ENCODE measurements around the gene DNAAF1. TPM values are rescaled to one million over a fixed set of nuclear protein-coding genes. Genes with fewer than 3 reads are reported as not detected.

Gene DNAAF1
- total and polyA plus RNA-seq, 2 of the 8 experiments (the other 6 are each of a cell fraction or from before 2014, with no cell fraction given) = 0.09 to 0.15 TPM

DNA sequence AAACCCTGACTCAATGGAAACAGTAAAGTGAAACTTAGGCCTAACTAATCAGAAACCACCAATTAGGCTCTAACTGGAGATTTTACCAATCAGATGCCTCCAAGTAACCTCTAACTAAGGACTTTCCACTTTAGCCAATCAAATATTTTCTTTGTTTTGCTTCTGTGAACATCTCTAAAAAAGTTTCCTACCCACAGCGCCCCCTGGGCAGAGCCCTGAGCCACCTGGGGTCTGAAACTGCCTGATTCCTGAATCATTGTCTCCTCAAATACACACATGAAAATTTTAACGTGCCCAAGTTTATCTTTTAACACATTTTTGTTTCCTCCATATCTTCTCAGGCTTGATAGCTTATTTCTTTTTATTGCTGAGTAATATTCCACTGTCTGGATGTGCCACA, 64.9 kb downstream of the DNAAF1 start:
- H3K79me2 ChIP-seq (ENCODE audit: control insufficient read depth in 1 of 2, insufficient read depth in 2 of 2, low read length in 2 of 2) = no peaks in the 10 kb centered on the region
- H3K79me1 ChIP-seq (ENCODE audit: low read depth, low read length) = no peaks in the 10 kb centered on the region
- H3K4me1 ChIP-seq (replicated peaks in 1 of 4; ENCODE audit: control insufficient read depth in 3 of 4, insufficient read depth in 4 of 4, low read length in 3 of 4) = peaks cover 0 to 5% (median 0%) of the 10 kb centered on the region in 4 experiments; a peak in 2 of 7 replicates
- no peak overlapping the region for H2BK12ac ChIP-seq (ENCODE audit: low read depth, low read length)
- POLR2A ChIA-PET (ENCODE audit: partially characterized antibody) = no interaction called here
- H2BK15ac ChIP-seq (ENCODE audit: low read length) = no peak overlapping the region
- H3K4ac ChIP-seq (replicated peaks; ENCODE audit: insufficient read length, low read depth, low read length) = no peak overlapping the region
- no peak overlapping the region for H2AFZ ChIP-seq (ENCODE audit: low read length)
- H3K14ac ChIP-seq (ENCODE audit: insufficient read length) = no peak overlapping the region
- no peaks in the 10 kb centered on the region for H3K23me2 ChIP-seq (ENCODE audit: low read depth, low read length)
- H4K20me1 ChIP-seq (replicated peaks in 1 of 2; ENCODE audit: control insufficient read depth in 1 of 2, insufficient read depth in 2 of 2, low read length in 2 of 2) = no peaks in the 10 kb centered on the region
- H4K8ac ChIP-seq (ENCODE audit: extremely low read depth, insufficient read depth, low read length) = no peak overlapping the region
- H3K4me2 ChIP-seq (ENCODE audit: insufficient read depth in 1 of 2, low read depth in 2 of 2, low read length in 2 of 2) = no peak overlapping the region
- no peaks in the 10 kb centered on the region for H3K36me3 ChIP-seq (ENCODE audit: control insufficient read depth in 2 of 4, insufficient read depth in 4 of 4, low read length in 3 of 4)
- no peak overlapping the region for H3K56ac ChIP-seq (replicated peaks; ENCODE audit: insufficient read length, low read depth, low read length)
- H3K9ac ChIP-seq (replicated peaks in 1 of 4; ENCODE audit: extremely low read depth in 1 of 4, low read depth in 3 of 4, low read length in 3 of 4) = no peak overlapping the region
- DNase-seq (ENCODE audit: low read depth in 1 of 2, low spot score in 2 of 2) (no peak), FAIRE-seq (no peak)
- H3K27me3 ChIP-seq (replicated peaks in 1 of 4; ENCODE audit: control insufficient read depth in 3 of 4, extremely low read depth in 1 of 4, insufficient read depth in 3 of 4, low read length in 3 of 4) = no peaks in the 10 kb centered on the region
- no peak overlapping the region for H3K27ac ChIP-seq (ENCODE audit: low read depth, low read length)
- no peak overlapping the region for H4K5ac ChIP-seq (ENCODE audit: insufficient read length, low read depth, low read length)
- no peak overlapping the region for H2BK20ac ChIP-seq (ENCODE audit: low read length)
- H4K91ac ChIP-seq (replicated peaks; ENCODE audit: insufficient read length, low read length) = no peak overlapping the region
- CTCF ChIA-PET (ENCODE audit: partially characterized antibody) = interaction anchor here (0.6 to 1.3 kb wide), 3 partner anchors 18 to 274 kb away, joined by 3 to 4 read pairs (median 3); no protein-coding TSS in a partner anchor
- H3K18ac ChIP-seq (ENCODE audit: extremely low read depth, low read length) = no peak overlapping the region
- WGBS, 2 experiments (ENCODE audit: extremely low coverage in 1 of 2, insufficient coverage in 1 of 2, insufficient read length in 1 of 2, insufficient replicate concordance in 2 of 2, low coverage in 1 of 2, low lambda C conversion rate in 2 of 2, missing lambda C conversion rate in 1 of 2) = 87% methylated on average over 2 of the region's 2 CpGs; no CpG with 5 or more reads in 1 of the 2 experiments
- no peaks in the 10 kb centered on the region for H3K9me3 ChIP-seq (ENCODE audit: insufficient read depth in 2 of 2, low read depth in 1 of 2, low read length in 1 of 2)
- no peak overlapping the region for H2BK120ac ChIP-seq (replicated peaks; ENCODE audit: low read depth, low read length)
- no peak overlapping the region for H3K4me3 ChIP-seq (ENCODE audit: extremely low read depth in 1 of 4, insufficient read depth in 2 of 4, low read depth in 3 of 4, low read length in 4 of 4)
- H3K23ac ChIP-seq (ENCODE audit: insufficient read length) = no peak overlapping the region
- no peak overlapping the region for H2AK5ac ChIP-seq (ENCODE audit: low read depth, low read length)
- H2BK5ac ChIP-seq (ENCODE audit: low read depth, low read length) = no peak overlapping the region
- TF ChIP-seq HDAC6 (IDR thresholded peaks at IDR 0.05; ENCODE audit: low read depth, low read length) = no peak
- no peak for TF ChIP-seq CBX8 (IDR thresholded peaks at IDR 0.05; ENCODE audit: borderline replicate concordance, low read depth, low read length)

Data from H1 (cell line).